Stimulated activated CD8-positive, alpha-beta memory T cell treated with anti-CD3 and anti-CD28 coated beads, Interleukin-7, amount 100 ng/mL, for 24 hours (primary cell): ENCODE measurements around the gene CPM.

Experiments
- DNase-seq: peaks from one replicate; pipeline ENCODE4 v3.0.0-alpha.2; 2020; ENCODE audit warnings: low read depth

The CPM gene

DNA sequence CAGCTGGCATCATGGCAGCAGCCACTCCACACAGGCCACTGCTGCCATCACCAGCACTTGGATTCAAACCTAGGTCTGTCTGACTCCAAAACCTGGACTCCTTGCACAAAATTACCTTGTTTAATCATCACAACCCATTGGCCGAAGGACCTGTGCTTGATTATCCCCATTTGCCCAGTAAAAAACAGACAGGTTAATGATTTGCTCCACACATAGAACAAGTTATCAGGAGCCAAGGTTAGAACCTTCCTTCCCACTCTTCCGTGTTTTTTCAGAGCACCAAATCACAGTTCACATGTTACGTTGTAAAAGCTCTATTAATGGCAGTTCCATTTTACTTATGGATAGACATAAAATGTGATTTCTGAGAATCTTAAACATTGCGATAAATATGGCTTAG, 23.5 kb upstream of the CPM start:
- DNase-seq = no peak

DNA sequence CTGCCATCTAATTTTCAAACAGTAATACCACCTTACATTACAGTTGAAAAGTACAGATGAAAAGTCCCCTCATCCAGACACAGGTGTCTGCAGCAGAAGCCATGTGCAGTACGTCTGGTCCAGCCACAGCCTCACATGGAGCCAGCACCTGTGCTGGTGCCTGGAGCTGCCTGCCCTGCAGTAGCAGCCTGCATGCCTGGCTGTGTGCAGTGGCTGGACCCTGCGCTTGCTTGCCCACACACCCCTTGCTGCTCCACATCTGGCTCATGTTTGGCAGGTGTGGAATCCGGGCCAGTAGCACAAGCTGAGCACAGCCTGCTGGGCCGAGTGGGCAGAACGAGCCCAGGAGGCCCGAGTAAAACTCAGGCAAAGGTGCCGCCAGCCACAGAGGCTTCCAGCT, 21.8 kb upstream of the CPM start:
- no peak for DNase-seq

DNA sequence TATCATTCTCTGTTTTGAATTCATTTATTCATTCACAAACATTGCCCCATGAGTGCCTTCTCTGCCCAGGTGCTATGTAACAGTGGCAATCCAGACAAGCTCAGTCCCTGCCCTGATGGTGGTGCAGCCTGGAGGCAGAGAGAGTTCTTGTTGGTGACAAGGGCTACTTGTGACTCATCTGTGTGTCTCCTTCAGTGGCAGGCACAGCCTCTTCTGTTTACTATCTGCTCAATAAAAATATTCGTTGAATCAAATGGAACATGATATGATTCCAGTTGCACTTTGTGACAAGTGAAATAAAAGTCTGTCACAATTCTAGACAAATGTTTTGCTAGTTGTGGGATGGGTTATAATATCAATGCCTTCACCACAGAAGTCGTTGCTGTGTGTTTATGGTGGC, 20.6 kb upstream of the CPM start:
- DNase-seq = no peak

DNA sequence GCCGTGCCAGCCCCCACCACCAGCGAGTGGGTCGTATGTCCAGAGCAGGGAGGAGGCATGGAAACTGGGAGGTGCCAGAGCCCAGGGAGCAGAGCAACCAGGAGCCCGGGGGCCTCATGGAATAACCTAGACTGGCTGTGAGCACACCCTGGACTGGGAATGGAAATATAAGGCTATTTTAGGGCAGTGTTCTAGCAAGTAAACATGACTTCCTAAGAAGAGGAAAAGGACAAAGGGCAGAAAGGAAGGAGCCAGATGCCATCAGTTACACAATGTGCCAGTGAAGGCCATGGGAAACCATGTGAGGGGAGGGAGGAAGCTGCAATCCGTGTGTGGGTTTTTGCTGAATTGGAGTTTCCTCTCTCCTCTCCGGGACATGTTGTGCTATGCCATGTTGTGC, 18.7 kb upstream of the CPM start:
- no peak for DNase-seq

DNA sequence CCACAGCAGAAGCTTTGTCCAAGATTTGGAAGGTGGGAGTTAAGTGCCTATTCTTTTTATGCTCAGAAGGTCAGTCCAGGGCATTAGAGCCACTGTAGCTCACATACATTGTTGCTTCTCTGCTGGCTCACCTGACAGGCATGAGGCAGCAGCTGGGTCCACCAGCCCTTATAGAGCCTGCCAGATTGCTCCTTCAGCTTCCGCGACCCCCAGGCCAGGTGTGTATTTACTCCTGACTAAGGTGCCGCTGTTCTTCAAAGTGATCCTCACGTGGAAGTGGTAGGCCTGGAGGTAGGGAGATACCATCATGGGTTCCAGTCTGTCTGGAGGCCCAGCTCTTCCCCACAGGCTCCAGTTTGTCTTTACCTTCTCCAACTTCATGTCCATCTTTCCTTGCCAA, 17.5 kb upstream of the CPM start:
- no peak for DNase-seq

DNA sequence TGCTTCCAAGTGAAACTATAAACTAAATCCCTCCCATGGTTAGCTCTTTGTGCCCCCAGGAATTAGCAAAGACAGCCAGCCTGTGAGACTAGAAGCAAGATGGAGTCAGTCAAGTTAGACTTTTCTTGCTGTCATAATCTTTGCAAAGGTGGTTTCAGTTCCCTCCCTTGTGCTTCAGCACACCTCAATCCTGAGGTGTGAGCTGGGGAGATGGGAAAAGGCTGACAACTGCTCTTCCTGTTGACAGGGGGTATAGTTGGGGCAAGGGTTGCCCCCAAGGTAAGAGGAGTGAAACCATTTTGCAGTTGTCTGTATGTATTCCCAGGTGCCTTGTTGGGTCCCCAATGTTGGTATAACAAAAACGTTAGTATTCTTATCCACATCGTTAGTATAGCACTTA, 12.3 kb upstream of the CPM start:
- no peak for DNase-seq

DNA sequence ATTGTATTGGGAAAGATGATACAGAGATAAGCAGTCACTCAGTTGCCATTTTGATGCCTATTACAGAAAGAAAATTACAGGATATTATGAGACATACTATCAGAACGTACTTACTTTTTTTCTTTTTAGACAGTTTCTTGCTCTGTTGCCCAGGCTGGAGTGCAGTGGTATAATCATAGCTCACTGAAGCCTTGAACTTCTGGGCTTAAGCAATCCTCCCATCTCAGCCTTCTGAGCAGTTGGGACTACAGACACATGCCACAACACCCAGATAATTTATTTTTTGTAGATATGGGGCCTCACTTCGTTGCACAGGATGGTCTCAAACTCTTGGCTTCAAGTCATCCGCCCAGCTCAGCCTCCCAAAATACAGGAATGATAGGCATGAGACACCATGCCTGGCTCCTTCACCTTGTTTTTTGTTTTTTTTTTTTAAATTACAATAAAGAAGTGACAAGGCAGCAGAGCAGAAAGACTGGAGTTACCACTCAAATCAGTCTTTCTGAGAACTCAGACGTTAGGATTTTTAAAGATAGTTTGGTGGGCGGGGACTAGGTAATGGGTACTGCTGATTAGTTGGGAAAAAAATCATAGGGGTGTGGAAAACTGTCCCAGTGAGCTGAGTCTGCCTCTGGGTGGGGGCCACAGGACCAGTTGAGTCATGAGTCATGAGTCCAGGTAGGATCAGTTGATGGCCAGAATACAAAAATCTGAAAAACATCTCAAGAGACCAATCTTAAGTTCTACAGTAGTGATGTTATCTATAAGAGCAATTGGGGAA, 11.5 kb upstream of the CPM start:
- DNase-seq = no peak

DNA sequence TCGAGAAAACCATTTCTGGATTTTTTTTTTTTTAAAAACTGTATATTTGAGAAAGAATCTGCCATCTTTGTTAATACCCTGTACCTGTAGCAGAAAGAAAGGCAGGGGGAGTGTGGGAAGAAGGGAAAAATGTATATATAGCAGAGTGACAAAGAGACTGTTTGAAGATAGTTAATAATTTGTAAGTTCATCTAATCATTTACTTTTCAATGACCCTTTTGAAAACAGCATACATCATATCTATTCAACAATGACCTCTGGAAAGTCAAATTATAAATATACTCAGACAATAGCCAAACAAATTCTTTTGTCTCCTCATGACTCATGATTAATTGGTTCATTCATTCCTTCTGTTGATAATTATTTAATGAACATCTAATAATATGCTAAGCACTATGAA, 10.9 kb upstream of the CPM start:
- DNase-seq = no peak

DNA sequence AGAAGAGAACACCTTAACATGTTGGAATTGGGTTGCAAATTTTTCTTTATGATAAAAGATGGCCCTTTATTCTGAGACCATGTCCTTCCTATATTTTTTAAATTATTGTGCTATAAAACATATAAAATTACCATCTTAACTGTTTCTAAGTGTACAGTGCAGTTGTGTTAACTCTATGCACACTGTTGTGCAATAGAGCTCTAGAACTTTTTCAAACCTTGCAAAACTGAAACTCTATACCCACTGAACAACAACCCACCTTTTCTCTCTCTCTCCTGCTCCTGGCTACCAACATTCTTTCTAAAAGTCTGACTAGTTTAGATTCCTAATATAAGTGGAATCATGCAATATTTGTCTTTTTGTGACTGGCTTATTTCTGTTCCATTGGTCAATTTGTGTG, 7.8 kb upstream of the CPM start:
- DNase-seq = no peak

DNA sequence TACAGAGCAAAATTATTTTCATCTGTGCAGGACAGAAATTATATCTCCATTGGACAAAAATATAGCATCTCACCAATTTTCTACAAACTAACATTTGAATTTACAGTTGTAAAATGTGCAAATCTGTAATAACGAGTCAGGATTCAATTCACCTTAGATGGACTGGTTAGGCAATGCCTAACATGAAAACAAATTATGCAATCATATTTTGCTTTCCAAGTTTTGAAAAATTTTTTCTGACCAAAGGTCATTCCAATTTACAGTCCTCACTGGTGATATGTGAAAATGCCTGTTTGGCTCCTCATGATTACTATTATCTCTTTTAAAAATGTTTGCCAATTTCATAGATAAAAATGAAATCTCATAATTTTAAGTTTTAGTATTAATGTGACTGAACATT, 6.5 kb upstream of the CPM start:
- no peak for DNase-seq

DNA sequence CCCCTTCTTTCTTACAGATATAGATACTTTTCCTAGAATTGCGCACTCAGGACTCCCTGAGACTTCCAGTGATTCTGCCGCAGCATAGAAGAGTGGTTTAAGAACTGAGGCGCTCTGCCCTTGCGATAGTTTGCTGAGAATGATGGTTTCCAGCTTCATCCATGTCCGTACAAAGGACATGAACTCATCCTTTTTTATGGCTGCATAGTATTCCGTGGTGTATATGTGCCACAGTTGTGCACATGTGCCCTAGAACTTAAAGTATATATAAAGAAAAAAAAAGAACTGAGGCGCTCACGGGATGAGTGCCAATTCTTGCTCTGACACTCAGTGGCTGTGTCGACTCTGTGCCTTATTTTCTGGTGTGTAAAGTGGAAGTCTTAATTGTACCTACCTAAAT, 1.4 kb upstream of the CPM start:
- DNase-seq = no peak

DNA sequence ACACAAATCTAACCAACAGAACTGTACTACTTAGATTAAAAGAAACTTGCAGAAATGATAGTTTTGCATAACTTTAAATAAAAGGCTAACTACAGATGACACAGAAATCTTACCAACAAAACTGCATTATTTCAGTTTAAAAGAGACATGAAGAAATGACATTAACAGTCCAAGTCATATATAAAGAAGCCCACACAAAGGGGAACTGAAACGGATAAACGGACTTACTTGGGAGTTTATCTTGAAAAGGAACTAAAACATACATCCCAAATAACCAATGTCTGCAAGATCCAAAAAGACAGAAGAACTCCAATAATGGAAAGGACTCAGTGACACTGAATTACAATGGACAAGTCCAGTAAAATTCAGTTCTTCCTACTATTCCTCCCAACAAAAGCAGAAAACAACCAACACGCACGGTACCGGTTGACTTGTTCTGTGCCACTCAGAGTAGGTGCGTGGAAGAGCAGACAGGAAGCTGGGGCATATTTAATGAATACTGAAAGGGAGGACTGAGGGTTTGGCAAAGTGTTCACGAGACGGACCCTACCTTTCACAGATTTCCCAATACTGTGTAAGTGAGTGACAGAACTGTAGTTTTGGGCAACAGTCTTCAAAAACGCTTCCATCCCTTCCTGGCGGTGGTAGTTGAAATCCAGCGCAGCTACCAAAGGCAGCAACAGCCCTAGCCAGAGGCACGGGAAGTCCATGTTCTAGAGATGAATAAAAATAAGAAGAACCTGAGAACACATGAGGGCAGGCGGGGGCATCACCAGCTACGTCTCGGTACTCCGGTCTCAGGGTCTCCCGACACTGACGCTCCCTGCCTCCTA, 627 bp downstream of the CPM start:
- no peak for DNase-seq

DNA sequence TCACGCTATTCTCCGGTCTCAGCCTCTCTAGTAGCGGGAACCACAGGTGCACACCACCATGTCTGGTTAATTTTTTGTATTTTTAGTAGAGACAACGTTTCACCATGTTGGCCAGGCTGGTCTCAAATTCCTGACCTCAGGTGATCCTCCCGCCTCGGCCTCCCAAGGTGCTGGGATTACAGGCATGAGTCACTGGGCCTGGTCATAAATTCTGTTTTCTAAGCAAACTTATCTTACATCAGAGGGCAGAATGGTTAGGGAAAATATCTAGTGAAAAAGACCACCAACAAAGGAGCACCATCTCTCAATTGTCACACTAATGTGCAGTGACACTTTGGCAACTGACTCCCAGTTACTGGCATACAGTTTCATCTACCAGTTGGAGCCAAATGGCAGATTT, 2.8 kb downstream of the CPM start:
- DNase-seq = no peak

DNA sequence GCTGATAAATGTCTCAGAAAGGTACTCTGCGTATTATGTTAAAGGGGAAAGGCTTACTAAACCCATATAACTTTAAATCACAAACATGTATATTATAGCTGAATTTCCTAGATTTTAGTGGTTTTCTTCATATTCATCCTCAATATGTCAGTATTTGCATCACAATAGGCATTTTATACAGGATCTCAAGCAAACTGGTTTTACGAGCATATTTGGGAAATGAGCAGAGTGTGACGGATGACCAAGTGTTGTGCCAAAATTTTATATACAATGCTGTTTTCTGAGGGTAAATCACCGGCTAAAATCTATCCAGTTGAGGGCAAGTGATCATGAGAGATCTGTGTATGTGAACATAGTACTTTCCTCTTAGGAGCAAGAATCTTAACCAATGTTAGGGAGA, 8.4 kb downstream of the CPM start:
- DNase-seq = no peak

DNA sequence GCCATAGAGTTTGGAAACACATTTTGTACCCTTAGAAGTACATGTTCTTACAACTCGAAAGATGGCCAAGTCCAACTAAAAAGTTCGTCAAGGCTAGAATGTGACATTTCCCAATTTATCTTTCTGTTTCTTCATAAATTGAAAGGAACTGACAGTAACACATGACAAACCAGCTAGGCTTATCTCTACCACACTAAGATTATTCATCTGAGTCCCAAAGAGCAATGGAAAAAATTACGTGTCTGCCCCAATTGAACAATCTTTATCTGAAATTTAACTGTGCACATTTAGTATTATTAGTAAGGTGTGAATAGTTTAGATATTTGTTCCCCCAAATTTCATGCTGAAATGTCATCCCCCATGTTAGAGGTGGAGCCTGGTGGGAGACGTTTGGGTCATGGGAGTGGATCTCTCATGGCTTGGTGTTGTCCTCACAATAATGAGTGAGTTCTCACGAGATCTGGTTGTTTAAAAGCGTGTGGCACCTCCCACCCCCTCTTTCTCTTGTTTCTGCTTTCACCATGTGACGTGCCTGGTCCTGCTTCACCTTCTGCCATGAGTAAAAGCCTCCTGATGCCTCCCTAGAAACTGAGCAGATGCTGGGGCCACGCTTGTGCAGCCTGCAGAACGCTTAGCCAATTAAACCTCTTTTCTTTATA, 13.3 kb downstream of the CPM start:
- DNase-seq = no peak

DNA sequence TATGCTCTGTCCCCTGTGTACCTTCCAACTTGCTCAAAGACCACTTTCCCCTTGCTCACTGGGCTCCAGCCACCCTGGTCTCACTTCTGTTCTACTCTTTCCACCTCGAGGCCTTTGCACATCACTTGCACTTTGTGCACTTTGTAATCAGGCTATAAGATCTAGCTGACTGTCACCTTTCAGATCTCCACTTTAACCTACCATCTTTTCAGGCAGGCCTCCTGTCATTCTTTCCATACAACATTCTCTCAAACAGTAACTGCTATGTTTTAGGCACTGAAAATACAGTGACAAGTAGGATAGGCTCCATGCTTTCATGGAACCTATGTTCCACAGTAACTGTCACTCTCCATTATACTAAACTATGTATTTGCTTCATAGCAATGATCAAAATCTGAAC, 14.0 kb downstream of the CPM start:
- no peak for DNase-seq

DNA sequence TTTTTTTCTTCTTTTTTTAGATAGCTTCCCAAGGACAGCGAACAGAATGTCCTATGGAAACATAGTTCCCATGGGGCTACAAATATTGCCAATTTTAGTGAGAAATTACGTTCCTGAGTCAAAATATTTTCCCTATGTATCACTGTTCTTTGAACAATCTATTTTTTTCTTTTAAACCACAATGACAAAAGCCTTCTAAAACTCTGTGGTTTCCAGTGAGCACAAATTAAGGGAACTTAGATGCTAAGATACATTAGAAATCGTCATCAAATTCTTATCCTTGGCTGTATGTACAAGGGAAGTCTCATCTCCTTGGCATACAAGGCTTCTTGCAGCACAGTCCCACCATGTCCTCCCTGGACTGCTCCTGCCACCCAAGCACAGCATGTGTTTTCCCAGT, 17.9 kb downstream of the CPM start:
- DNase-seq = no peak

DNA sequence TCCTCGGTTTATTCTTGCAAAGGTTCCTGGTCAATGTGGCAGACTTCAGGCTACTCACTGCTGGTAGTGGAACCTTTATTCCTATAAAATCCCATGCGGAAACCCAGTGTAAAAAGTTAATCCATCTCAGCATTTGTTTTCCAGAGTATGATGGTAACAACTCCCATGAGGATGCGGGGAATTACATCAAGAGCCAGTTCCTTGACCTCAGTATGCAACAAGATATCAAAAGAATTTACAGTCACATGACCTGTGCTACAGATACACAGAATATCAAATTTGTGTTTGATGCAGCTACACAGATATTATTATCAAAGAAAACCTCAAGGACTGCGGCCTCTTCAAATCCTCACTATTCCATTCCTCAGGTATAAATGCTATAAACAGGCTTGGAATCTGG, 19.3 kb downstream of the CPM start:
- DNase-seq = no peak

DNA sequence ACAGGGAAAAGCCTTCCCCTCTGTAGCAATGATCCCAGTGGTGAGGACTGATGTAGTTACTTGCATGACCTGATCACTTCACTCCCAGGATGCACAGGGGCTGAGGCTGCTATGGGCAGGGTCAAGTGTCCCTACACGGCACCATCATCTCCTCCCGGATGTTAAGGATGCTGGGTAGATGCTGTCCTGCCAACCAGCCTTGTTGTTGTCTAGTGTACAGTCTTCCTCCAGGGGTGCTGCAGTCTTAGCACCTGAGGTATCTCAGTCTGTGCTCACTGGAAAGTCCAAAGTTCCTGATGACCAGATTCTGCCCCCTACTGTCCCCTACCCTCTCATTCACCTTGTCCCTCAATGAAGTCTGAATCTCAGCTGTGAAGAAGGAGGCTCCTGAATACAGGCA, 20.1 kb downstream of the CPM start:
- no peak for DNase-seq

DNA sequence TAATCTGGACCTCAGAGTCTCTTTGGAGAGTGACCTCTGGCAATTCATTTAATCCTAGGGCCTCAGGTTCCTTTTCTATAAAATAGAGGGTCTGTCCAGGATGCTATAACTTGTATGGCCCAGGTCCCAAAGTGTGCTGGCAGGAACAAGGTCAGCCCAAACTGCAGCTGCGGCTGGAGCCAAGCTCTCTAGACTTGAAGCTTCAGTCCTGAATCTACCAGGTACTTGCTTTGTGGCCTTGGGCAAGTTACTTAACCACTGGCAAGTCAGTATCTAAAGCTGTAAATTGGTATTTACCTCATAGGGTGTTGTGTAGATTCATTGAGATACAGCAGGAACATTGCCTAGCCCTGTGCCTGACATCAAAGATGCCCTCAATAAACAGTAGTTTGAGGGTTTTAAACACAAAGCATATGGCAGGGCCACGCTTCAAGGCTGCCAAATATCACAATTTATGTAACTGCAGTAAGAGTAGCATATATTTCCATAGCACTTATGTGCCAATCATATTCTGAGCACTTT, 21.7 kb downstream of the CPM start:
- DNase-seq = no peak

DNA sequence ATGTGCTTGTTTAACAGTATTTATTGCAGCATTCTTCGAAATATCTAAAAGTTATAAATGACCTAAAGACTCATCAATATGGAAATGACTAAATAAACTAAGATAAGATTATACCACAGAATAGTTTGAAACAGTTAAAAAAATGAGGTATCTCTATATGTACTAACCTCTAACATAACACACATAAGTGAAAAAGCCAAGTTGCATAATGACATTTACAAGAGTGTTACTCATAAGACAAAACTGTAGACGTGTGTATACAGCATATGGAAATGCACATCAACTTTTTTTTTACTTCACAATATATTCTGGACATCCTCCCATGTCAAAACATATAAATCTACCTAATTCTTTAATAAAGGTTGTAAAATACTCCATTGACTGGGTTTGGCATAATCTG, 22.8 kb downstream of the CPM start:
- no peak for DNase-seq

DNA sequence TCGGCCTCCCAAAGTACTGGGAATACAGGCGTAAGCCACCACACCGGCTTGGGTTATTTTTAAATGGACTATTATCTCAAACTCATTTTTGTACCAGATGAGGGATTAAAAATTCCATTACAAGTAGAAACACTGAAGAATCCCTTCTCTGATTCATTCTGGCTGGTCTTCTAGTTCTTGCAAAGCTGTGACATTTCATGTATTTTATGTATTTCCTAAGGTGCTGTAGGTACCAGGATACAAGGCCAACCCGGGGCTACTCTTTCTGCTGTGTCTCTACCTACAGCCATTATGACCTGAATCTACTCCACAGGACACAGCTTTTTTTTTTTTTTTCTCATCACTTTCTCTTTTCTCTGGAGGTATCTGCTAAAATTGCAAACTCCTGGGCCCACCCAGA, 24.9 kb downstream of the CPM start:
- no peak for DNase-seq

DNA sequence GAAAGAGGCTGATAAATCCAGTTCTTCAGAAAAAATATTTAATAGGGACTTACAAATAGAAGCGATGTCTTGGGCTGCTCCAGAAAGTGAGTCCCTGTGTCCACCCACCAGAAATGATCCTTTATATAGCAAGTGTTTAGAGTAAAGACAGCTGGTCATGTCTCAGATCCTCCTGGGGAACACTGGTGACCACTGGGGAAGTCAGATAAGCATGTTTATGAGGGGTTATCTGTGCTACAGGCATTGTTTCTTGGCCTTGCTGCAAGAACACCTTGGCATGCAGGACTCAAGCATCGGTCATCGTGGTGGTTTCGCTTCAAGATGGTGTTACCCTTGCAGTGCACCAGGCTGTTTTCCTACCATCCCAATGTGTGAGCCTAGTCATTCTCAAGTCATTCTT, 27.2 kb downstream of the CPM start:
- no peak for DNase-seq
